PC-3 (cell line): ENCODE results near the gene ACAD8.

ENCODE experiments used
- EZH2 ChIP-seq: fragments of 300-600 bp; sonication (generic); IDR thresholded peaks from one replicate; pipeline ENCODE4 v1.6.1; 2017; ENCODE audit warnings: antibody characterized with exemption, mild to moderate bottlenecking, low read length; ENCODE audit not compliant: unreplicated experiment
- EZH2phosphoT487 ChIP-seq: fragments of 300-600 bp; sonication (generic); IDR thresholded peaks from 2 replicates; pipeline ENCODE4 v1.6.1; 2018; ENCODE audit warnings: mild to moderate bottlenecking, antibody characterized with exemption, low read length, borderline replicate concordance

DNA sequence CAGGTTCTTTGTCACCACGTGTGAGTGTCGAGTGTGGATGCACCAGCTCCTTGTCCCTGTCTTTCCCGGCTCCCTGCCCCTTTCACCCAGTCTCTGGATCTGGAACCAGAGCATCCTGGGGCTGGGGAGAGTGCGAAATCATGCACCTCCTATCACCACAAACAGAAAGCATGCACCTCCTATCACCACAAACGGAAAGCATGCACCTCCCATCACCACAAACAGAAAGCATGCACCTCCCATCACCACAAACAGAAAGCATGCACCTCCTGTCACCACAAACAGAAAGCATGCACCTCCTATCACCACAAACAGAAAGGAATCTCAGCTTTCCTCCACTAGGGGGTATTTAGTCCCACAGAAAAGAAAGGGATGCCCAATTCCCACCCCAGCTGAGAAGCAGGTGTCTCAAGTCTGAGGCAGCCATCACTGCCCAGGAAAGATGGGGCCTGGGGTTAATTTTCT lies 16.9 kb downstream of the ACAD8 start:
- TF ChIP-seq EZH2 (no peak), EZH2phosphoT487 (no peak)
